GM19452 (cell line): ENCODE data around the gene FFAR4.
"Not testable (repeated sequence)": the region's sequence is repeated elsewhere in the genome, so short reads cannot be mapped to it uniquely, and the experiment has no call there.

Source experiments
- ATAC-seq: cut with Tn5 transposase; IDR thresholded peaks from one replicate; pipeline ENCODE4 v1.9.1; 2021; ENCODE audit not compliant: unreplicated experiment

FFAR4 gene

GRCh38 chr10:93566435-93567276 lies at the start of gene FFAR4:
FFAR4 (plus strand) TSS chr10:93566665; CDS start chr10:93566721, 56 bp downstream.
- no peak for ATAC-seq

GRCh38 chr10:93518531-93518930 lies 47.9 kb upstream of the FFAR4 start:
- ATAC-seq = no peak

- ATAC-seq = no peak
These were observed 31.2 kb upstream of the FFAR4 start for GRCh38 chr10:93535293-93535692.

- ATAC-seq = not testable (repeated sequence)
These were observed 25.6 kb upstream of the FFAR4 start for GRCh38 chr10:93540871-93541270.

GRCh38 chr10:93541402-93542357 lies 24.8 kb upstream of the FFAR4 start:
- ATAC-seq = no peak

GRCh38 chr10:93542358-93542791 lies 24.1 kb upstream of the FFAR4 start:
- no peak for ATAC-seq

- ATAC-seq = not testable (repeated sequence)
These were observed 19.5 kb upstream of the FFAR4 start for GRCh38 chr10:93546995-93547394.

- no peak for ATAC-seq
These were observed 18.9 kb upstream of the FFAR4 start for GRCh38 chr10:93547522-93547921.

GRCh38 chr10:93548376-93549071 lies 17.9 kb upstream of the FFAR4 start:
- ATAC-seq = no peak

GRCh38 chr10:93550606-93551005 lies 15.9 kb upstream of the FFAR4 start:
- ATAC-seq = no peak

GRCh38 chr10:93552780-93553179 lies 13.7 kb upstream of the FFAR4 start:
- no peak for ATAC-seq

- ATAC-seq = no peak
These were observed 12.8 kb upstream of the FFAR4 start for GRCh38 chr10:93553482-93554315.

- no peak for ATAC-seq
These were observed 12.2 kb upstream of the FFAR4 start for GRCh38 chr10:93554316-93554663.

GRCh38 chr10:93554760-93555432 lies 11.6 kb upstream of the FFAR4 start:
- peak; percentile 75 for ATAC-seq

GRCh38 chr10:93559490-93559889 lies 7.0 kb upstream of the FFAR4 start:
- ATAC-seq = no peak

- ATAC-seq = no peak
These were observed 5.9 kb upstream of the FFAR4 start for GRCh38 chr10:93560541-93560940.

GRCh38 chr10:93565446-93565845 lies 1.0 kb upstream of the FFAR4 start:
- no peak for ATAC-seq

GRCh38 chr10:93567277-93568104 lies 1.0 kb downstream of the FFAR4 start:
- ATAC-seq = no peak

- no peak for ATAC-seq
These were observed 1.6 kb downstream of the FFAR4 start for GRCh38 chr10:93568105-93568390.
